GM18519 (cell line): Measurements from ENCODE around the gene CLCNKA.
"Not testable (repeated sequence)": the region's sequence is repeated elsewhere in the genome, so short reads cannot be mapped to it uniquely, and the experiment has no call there.

ENCODE experiments used
- ATAC-seq: cut with Tn5 transposase; IDR thresholded peaks from one replicate; pipeline ENCODE4 v1.9.1; 2021; ENCODE audit warnings: mild to moderate bottlenecking, moderate library complexity; ENCODE audit not compliant: unreplicated experiment, low FRiP score

CLCNKA gene

DNA sequence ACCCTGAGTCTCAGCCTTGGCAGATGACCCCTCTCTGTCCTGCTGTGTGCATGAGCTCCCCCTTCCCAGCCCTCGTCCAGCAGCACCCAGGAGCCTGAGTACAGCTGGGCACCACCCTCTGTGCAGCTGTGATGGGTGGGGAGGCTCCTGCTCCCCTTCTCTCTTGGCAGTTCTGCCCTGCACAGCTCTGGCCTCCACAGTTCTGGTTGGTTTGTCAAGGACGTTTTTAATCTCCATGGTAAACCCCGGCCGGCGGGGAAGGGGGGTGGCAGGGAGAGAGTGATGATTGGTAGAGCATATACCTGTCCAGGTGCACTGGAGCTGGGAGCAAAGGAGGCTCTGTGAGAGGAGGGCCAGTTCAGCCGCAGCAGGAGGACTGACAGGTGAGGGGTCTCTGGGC, at the start of gene CLCNKA:
Gene CLCNKA, plus strand, starts transcription at position 356 of the 400 bp plus-strand sequence. CDS start 584 bp downstream, outside the sequence.
- ATAC-seq = no peak

DNA sequence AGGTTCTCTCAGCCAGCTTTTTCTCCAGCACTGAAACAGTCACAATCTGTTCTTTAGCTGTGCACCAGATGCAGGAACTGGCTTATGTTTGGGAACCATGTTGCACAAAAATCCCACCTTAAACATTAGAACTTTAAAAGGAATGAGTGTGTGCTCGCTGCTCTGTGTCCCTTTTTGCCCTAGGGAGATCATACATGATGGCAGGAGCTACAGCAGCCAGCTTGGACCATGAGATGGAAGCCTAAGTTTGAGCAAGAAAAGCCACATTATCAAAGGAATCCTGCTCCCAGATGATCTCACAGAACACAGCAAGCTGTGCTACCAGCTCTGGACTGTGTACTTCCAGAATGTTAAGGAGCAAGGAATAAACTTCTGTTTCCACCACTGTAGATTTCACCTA, 49.4 kb upstream of the CLCNKA start:
- ATAC-seq = no peak

DNA sequence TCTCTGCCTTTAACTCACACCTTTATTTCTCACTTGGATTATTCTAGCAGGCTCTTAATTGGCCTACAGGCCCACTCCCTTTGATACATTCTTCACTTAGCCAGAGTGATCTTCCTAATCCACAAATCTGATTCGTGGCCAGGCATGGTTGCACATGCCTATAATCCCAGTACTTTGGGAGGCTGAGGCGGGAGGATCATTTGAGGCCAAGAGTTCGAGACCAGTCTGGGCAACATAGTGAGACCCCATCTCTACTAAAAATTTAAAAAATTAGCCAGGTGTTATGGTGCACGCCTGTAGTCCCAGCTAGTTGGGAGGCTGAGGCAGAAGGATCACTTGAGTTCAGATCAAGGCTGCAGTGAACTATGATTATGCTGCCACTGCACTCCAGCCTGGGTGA, 48.1 kb upstream of the CLCNKA start:
- no peak for ATAC-seq

DNA sequence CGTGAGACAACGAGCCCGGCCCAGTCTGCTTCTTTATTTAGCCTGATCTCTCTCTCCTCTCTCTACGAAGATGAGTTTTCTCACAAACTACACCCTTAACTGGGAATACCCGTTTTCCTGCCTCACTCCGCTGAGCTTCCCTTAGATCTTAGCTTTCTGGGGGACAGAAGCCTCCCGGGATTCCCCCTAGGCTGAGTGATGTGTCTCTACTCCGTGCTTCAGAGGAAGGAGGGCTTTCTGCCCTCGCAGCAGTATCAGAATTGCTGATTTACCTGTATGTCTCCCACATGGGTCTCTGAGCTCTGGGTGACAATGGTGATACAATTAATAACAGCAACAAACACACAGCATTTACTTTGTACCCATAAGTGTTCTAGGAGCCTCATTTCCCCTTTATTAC, 47.0 kb upstream of the CLCNKA start:
- ATAC-seq = peak; percentile 16

DNA sequence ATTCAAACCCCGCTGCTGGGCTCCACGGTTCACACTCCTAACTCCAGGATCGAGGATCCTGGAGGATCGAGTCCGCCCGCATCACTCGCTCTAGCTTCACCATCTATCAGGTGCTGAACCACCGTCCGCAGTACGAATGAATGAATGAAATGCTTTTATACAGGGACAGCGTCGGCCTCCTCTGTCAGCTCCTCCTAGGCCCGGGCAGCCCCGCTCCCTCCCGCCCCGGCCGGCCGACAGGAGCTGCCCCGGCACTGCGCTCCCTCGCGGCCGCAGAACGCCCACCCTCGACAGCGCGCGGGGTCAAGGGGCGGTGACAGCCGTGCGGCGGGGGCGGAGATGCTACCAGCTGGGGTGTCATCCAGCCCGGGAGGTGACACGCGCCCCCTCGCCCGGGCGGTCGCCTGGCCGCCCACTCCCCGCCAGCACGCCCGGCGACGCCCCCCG, 46.5 kb upstream of the CLCNKA start:
- ATAC-seq = peak; percentile 41

DNA sequence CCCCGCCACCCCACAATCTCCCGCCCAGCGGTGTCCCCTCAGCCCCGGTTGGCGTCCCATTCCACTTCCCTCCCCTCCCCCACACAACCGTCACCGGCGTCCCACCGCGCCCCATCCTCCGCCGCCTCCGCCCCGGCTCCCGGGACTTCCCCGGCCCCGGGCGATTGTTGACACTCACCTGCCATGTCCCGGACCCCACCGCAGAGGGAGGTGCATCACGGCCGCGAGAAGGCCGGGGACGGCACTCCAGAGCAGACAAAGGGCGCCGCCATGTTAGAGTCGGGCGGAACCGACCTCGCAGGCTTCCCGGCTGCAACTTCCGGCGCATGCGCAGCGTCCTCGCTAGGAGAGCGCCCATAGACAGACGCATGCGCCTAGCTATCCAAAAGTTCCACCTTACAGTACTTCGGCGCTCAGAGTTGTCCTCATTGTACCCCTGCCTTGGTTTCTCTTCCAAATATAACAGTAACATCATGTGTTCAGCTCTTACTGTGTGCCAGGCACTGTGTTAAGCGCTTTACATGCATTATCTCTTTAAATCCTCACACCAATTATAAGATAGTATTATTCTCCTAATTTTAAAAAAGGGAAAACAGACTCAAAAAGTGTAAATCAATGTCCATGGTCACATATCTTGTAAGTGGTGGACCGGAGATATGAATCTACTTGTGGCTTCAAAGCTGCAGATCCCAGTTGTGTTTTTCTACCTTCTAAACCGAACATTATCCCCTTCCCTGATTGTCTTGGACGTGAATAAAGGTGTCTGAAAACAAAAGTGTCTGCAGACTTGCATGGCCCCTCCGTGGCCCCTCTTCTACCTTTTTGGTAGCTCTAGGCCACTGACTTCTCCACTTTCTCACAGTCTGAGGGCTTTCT, 45.8 kb upstream of the CLCNKA start, which contains the start of gene ZBTB17:
Gene ZBTB17, minus strand, starts transcription at position 297 of the 876 bp plus-strand sequence. CDS start 27,606 bp downstream, outside the sequence.
- ATAC-seq = peak; percentile 56

DNA sequence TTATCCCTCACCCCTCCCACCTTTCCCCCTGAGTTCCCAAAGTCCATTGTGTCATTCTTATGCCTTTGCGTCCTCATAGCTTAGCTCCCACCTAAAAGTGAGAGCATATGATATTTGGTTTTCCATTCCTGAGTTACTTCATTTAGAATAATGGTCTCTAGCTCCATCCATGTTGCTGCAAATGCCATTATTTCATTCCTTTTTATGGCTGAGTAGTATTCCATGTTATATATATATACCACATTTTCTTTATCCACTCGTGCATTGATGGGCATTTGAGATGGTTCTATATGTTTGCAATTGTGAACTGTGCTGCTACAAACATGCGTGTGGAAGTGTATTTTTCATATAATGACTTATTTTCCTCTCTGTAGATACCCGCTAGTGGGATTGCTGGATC, 43.9 kb upstream of the CLCNKA start:
- ATAC-seq = not testable (repeated sequence)

DNA sequence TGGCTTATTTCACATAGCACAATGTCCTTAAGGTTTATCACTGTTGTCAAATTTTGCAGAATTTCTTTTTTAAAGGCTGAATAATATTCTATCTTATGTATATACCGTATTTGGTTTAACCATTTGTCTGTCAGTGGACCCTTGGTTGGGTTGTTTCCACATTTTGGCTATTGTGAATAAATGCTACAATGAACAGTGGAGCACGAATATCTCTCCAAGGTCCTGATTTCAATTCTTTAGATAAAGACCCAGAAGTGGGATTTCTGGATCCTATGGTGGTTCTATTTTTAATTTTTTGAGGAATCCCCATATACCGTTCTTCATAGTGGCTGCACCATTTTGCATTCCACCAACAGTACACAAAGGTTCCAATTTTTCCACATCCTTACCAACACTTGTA, 40.2 kb upstream of the CLCNKA start:
- ATAC-seq = no peak

DNA sequence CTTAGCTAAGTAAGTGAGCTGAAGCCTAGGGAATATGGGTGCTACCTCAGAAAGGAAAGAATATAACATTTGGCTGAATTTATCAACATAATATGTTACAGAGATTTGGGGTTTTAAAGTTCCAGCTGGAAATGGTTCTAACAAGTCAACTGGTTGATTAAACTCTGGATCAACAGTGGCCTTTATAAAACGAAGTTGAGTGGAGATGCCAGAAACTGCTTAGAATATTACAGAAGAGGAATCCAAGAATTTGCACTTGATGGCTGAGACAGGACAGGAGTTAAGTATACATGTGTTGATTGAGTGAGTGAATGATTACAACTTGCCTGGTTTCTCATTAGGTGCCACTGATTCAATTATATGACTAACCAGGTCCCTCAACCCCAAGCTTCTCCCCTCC, 38.6 kb upstream of the CLCNKA start:
- ATAC-seq = no peak

DNA sequence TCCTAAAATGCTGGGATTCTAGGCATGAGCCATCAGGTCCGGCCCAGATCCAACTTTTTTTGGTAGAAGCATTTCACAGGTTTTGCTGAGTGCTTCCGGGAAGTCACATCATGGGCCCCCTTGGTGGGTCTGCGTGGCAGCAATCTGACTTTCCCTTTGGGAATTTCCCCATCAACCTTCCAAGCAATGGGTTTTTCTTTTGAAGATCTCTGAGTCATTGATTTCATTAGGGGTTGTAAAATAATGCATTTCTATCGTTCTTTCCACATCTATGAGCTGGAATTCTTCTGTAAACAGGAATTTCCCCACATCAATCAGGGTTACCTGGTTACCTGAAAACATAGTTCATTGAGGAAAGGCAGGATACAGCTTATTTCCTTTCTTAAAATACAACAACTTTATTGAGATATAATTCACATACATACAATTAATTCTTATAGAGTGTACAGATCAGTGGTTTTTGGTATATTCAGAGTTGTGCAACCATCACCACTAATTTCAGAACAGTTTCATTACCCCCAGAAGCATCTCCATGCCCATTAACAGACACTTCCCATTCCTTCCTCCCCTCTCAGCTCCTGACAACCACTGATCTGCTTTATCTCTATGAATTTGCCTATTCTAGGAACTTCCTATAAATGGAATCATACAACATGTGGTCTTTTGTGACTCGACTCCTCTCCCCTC, 36.1 kb upstream of the CLCNKA start:
- ATAC-seq = no peak

DNA sequence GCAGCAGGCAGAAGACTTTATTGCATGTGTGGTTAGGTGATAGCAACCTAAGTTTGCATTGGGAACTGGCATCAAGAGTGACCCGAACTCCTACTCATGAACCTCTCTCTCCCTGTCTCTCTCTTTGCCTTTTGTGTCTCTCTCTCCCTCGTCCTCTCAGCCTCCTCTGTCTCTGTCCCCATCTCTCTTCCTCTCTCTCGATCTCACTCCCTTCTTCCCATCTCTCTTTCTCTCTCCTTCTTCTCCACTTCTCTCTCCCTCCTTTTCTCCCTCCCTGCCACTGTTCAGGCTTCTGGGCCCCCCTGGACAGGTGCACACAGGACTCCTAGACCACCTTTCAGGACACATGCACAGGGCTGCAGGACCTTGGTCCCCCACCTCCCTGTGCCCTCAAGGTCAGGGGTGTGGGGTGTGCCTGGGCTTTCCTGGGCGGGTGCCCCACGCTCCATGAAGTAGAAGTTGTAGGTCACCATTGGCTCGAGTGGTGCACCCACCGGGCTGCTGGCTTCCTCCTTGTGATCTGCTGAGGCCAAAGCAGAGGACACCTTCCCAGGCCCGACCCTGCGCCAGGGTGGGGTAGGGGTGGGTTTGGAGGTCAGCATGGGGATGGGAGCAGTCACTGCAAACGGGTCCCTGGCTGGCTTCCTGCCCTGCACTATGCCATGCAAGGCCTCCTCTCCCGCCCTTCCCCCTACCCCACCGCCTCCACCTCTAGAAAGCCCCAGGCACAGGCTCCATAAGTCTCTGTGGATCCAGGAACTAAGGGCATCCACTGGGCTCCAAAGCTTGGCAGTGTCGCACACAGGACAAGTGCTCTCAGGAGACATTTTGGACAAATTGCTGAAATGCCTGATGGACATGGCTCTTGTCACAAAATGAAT, 32.7 kb upstream of the CLCNKA start:
- no peak for ATAC-seq

DNA sequence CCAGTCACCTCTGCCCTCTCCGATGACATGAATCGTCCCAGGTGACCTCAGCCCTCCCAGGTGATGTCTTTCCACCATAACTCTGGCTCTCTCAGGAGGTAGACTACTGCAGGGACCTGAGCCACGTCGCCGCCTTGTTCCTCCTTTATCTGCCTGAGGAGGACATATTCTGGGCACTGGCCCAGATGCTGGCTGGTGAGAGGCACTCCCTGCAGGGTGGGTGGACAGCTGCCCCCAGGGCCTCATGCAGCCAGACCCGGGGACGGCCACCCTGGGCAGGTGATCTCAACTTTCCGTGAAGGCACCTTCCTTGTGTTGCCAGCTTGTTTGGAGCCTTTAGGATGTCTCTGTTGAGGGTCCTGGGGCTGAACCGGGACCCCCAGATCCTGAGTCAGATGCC, 32.1 kb upstream of the CLCNKA start:
- ATAC-seq = no peak

DNA sequence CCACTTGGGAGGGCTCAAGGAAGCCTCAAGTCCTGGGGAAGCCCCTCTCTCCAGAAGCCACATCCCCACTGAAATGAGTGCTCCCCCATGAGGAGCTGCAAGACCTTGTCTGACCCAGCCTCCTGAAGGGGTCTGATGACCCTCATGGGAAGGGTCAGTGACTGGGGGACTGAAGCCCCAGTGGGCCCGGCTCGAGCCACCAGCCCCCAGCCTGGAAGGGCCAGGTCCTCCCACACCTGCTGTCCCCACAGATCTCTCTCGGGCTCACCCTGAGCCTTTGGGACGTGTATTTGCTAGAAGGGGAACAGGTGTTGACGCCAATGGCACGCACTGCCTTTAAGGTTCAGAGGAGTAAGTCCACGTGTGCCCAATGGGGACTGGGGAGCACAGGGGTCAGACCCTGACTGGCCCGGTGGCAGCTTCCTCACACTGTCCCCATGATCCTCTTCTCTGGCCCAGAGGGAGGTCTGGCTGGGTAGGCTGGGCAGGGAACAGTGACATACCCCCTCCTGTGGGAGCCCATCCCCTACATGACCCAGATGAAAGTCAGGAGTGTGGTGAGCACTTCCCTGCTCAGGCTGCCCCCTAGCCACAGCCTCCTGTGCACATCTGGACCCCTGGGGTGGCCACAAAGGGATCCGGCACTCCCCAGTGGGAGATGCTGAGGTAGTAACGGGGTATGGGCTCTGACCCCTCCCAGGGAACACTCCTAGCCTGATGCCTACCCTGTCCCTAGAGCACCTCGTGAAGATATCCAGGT, 30.2 kb upstream of the CLCNKA start:
- no peak for ATAC-seq

DNA sequence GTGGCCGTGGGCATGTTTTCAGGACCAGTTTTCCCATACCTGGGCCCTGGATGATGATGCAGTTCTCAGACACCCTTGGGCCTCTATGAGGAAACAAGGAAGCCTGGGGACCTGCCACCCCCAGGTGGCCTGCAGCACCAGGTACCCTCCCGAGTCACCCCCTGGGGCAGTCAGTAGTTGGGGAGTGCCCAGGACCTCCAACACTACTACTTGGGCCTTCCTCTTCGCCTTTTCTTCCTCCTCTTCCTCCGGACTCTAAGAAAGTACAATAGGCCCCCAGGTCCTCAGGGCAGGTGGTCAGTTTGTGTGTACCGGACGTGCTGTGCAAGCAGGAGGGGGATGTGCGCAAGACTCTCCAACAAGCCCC, 29.7 kb upstream of the CLCNKA start:
- no peak for ATAC-seq

DNA sequence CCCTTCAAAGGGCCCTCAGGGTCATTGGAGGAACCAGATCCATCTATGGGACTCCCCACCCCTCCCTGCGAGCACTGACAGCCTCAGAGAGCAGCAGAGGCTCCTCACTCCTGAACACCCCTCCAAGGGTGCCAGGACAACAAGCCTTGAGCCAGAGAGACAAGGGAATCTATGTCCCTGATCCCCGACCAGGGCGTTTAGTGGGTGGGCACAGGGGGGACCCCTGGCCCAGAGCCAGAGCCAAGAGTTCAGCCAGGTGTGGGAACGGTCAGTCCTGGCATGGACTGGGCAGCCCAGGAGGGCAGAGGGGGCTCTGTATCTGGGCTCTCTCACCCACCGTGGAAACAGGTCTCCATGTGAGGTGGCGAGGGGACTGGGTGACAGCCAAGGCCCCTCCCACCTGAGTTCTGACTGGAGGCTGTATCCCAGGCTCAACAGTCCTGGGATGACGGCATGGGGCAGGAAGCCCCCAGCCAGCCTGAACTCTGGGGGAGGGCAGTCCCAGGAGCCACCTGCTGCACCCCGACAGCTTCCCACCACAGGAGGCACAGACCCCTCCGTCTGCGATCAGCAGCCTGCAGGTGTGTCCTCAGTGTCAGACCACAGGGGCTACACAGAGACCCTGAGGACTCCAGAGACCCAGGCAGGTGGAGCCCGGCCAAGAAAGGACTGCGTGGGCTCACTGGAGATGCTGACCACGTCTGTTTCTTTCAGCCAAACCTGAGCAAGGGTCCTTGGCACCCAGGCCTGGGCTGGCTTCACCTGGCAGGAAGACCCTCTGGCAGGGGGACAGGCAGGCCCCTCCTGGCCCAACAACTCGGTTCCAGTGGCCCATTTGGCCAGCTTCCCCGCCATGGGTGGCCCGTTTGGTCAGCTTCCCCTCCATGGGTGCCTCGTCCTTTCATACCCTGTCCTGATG, 29.0 kb upstream of the CLCNKA start:
- ATAC-seq = no peak

DNA sequence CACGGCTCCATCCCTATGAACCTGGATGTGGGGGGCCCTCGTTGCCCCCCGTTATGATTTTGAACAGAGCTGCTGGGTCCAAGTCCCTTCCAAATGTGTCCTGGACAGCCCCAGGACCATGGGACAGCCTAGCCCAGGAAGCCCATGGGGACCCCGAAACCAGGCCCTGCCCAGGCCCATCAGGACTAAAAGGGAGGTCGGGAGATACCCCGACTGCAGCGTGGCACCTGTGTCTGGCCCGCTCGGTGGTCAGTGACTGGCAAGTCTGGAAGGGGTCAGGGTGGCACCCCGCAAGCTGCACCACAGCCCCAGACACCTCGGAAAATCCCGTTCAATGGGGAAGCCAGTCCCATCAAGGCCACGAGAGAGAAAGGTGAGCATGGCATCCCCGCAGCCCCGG, 28.2 kb upstream of the CLCNKA start:
- ATAC-seq = no peak

DNA sequence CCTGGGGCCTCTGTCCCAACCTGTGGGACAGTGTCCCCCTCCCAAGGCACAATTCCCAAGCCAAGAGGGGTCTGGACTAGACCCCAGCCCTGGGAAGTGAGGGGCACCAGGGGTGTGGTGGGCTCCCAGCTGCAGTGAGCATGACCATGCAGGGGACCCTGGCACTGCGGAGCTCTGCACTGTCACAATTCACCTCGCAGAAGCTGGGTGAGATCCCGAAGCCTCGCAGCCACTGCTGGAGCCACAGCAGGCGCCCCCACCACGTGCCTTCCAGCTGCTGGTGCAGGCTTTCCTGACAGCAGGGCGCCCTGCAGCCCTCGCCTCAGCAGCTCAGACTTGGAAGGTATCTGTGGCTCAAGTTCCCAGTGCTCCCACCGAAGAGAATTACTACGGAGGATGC, 27.8 kb upstream of the CLCNKA start:
- ATAC-seq = no peak

DNA sequence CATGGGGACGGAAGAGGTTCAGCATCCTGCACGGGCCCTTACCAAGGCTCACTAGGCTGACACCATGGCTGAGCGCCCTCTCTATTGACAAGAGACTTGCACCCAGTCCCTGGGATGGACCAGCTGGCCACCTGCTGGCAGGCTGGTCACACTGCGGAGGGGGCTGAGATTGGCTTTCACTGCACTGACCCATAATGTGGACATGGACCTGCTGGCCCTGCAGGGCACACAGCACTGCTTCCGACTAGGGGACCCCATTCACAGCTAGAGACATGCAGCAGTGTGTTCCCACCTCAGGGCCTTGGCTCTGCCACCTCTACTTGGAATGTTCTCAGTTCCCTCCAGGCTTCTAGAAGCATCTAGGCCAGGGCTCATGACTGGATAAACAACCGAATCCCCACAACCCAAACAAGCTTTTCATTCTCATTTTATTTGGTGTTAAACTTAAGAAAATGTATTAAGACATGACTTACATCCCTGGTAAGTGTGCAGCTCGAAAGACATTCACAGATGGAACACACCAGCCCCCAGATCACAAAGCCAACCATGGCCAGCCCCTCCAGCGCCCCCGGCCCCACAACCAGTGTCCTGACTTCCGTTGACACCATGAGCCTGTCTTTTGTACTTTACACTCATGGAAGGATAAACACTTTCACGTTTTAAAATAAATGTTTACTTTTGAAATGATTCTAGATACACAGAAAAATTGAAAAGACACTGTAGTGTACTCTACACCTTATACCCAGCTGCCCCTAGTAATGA, 27.1 kb upstream of the CLCNKA start:
- no peak for ATAC-seq
